Ishikawa (cell line): ENCODE measurements around the gene NOS1.

ENCODE experiments used
- CEBPB ChIP-seq: IDR thresholded peaks from 2 replicates; pipeline ENCODE4 v1.6.1; 2012
- CREB1 ChIP-seq: IDR thresholded peaks from 2 replicates; pipeline ENCODE4 v1.6.1; 2012; ENCODE audit warnings: low read depth
- EGR1 ChIP-seq: IDR thresholded peaks from 2 replicates; pipeline ENCODE4 v1.6.1; 2012
- EP300 ChIP-seq: IDR thresholded peaks from 2 replicates; pipeline ENCODE4 v1.6.1; 2012; ENCODE audit warnings: borderline replicate concordance
- FOXM1 ChIP-seq: IDR thresholded peaks from 2 replicates; pipeline ENCODE4 v1.6.1; 2012; ENCODE audit warnings: low read depth, borderline replicate concordance
- NFIC ChIP-seq: IDR thresholded peaks from 2 replicates; pipeline ENCODE4 v1.6.1; 2012
- RAD21 ChIP-seq: IDR thresholded peaks from 2 replicates; pipeline ENCODE4 v1.6.1; 2012; ENCODE audit warnings: low read depth
- TAF1 ChIP-seq: IDR thresholded peaks from 2 replicates; pipeline ENCODE4 v1.6.1; 2012; ENCODE audit warnings: low read depth, mild to moderate bottlenecking
- TCF12 ChIP-seq: IDR thresholded peaks from 2 replicates; pipeline ENCODE4 v1.6.1; 2012; ENCODE audit warnings: low read depth
- TEAD4 ChIP-seq: IDR thresholded peaks from 2 replicates; pipeline ENCODE4 v1.6.1; 2012
- YY1 ChIP-seq: IDR thresholded peaks from 2 replicates; pipeline ENCODE4 v1.6.1; 2012; ENCODE audit warnings: low read depth
- ZBTB7A ChIP-seq: IDR thresholded peaks from 2 replicates; pipeline ENCODE4 v1.6.1; 2012; ENCODE audit warnings: low read depth
- TF ChIP-seq, protein P1 (sequence below): IDR thresholded peaks from 2 replicates; pipeline ENCODE4 v1.6.1; 2012
- TF ChIP-seq, protein P2 (sequence below): IDR thresholded peaks from 2 replicates; pipeline ENCODE4 v1.6.1; 2012; ENCODE audit warnings: low read depth, mild to moderate bottlenecking
- TF ChIP-seq, protein P3 (sequence below): IDR thresholded peaks from 2 replicates; pipeline ENCODE4 v1.6.1; 2012

Gene NOS1

DNA sequence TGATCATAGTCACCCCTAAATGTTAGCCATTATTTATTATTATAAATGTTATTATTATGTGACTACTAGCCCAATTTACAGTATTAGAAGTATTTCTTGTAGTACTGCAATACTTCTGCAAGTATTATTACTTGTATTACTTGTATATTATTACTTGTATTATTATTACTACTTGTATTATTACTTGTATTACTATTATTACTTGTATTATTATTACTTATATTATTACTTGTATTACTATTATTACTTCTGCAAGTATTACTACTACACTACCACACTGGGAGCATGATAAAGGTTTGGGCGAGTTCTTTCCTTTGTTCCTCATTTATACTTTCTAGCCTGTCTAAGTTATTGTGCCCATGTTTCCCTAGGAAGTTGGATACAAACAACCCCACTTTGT is 67.9 kb downstream of the NOS1 start:
- TF ChIP-seq FOXM1 = no peak
- no peak for TF ChIP-seq RAD21
- TF ChIP-seq ZBTB7A = no peak
- TF ChIP-seq, protein P1, sequence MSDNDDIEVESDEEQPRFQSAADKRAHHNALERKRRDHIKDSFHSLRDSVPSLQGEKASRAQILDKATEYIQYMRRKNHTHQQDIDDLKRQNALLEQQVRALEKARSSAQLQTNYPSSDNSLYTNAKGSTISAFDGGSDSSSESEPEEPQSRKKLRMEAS = no peak
- no peak for TF ChIP-seq TAF1
- TF ChIP-seq TCF12 = no peak
- TF ChIP-seq EGR1 = no peak
- TF ChIP-seq CREB1 = no peak
- TF ChIP-seq EP300 = no peak
- no peak for TF ChIP-seq TEAD4
- TF ChIP-seq, protein P2, sequence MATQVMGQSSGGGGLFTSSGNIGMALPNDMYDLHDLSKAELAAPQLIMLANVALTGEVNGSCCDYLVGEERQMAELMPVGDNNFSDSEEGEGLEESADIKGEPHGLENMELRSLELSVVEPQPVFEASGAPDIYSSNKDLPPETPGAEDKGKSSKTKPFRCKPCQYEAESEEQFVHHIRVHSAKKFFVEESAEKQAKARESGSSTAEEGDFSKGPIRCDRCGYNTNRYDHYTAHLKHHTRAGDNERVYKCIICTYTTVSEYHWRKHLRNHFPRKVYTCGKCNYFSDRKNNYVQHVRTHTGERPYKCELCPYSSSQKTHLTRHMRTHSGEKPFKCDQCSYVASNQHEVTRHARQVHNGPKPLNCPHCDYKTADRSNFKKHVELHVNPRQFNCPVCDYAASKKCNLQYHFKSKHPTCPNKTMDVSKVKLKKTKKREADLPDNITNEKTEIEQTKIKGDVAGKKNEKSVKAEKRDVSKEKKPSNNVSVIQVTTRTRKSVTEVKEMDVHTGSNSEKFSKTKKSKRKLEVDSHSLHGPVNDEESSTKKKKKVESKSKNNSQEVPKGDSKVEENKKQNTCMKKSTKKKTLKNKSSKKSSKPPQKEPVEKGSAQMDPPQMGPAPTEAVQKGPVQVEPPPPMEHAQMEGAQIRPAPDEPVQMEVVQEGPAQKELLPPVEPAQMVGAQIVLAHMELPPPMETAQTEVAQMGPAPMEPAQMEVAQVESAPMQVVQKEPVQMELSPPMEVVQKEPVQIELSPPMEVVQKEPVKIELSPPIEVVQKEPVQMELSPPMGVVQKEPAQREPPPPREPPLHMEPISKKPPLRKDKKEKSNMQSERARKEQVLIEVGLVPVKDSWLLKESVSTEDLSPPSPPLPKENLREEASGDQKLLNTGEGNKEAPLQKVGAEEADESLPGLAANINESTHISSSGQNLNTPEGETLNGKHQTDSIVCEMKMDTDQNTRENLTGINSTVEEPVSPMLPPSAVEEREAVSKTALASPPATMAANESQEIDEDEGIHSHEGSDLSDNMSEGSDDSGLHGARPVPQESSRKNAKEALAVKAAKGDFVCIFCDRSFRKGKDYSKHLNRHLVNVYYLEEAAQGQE = no peak
- no peak for TF ChIP-seq YY1
- TF ChIP-seq NFIC = no peak
- TF ChIP-seq CEBPB = no peak
- TF ChIP-seq, protein P3, sequence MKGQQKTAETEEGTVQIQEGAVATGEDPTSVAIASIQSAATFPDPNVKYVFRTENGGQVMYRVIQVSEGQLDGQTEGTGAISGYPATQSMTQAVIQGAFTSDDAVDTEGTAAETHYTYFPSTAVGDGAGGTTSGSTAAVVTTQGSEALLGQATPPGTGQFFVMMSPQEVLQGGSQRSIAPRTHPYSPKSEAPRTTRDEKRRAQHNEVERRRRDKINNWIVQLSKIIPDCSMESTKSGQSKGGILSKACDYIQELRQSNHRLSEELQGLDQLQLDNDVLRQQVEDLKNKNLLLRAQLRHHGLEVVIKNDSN = no peak

DNA sequence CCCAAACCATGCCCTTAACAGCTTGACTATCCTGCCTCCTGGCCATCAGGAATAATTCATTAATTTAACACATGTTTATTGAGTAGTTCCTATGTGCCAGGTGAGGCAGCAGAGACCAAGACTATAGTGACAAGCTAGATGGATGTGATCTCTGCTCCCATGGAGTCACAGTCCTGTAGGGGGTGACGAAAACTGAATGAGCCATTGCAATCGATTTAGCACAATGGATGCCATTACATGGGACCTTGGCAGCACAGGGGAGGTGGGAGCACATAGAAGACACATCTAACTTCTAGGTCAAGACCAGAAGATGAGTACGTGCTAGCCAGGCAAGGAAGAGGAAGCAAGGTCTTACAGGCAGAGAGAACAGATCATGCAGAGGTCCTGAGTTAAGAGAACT is 68.7 kb downstream of the NOS1 start:
- TF ChIP-seq, protein P3 = no peak
- no peak for TF ChIP-seq ZBTB7A
- TF ChIP-seq RAD21 = no peak
- TF ChIP-seq TAF1 = no peak
- TF ChIP-seq, protein P1 = no peak
- no peak for TF ChIP-seq FOXM1
- no peak for TF ChIP-seq TEAD4
- TF ChIP-seq CREB1 = no peak
- no peak for TF ChIP-seq TCF12
- TF ChIP-seq CEBPB = no peak
- TF ChIP-seq EGR1 = no peak
- no peak for TF ChIP-seq EP300

DNA sequence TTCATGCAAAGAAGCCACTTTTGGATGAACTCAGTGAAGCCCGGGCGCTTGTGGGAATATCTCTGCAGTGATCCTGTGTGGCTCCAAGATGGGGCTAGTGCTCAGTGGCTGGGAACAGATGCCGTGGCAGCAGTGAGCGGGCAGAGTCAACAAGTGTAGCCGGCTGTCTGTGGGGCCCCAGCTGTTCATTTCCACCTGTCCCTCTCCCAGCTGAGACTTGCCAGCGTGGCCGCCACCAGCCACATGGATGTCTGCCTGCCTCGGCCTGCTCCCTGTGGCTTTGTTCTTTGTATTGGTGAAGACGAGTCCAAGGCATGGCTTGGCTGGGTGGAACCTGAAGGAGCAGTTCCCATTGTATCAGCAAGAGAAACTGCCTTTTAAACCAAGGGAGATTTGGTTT is 77.3 kb downstream of the NOS1 start:
- TF ChIP-seq FOXM1 (no peak), TEAD4 (no peak), RAD21 (no peak), CREB1 (no peak)
- TF ChIP-seq, protein P2 = no peak

DNA sequence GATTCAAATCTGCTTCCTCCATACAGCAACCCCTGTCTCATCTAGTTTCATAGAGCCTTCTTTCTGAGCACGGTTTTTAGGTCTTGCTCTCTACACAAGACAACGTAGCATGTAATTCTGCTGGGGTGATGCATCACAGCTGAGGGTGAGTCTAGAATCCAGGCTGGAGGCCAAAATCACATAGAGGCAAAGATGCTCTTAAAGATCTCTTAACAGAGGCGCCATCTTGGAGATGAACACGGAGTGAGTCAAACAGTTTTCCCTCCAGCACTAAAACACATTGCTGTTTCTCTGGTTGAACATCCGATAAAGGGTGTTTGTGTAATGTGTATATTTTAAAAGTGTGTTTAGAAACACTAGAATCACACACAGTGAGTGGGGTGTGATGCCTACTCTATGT is 78.9 kb downstream of the NOS1 start:
- TF ChIP-seq NFIC = no peak
- no peak for TF ChIP-seq CREB1
- no peak for TF ChIP-seq CEBPB
- TF ChIP-seq, protein P3 = no peak
- TF ChIP-seq, protein P2 = no peak
- no peak for TF ChIP-seq FOXM1
- no peak for TF ChIP-seq EP300
- TF ChIP-seq TAF1 = no peak
- TF ChIP-seq RAD21 = no peak
